ENCODE results near the gene CCDC86. TPM values are rescaled to one million over a fixed set of nuclear protein-coding genes. Genes with fewer than 3 reads are reported as not detected.
A peak's percentile ranks its signal among the peaks of the same experiment; 100 is the strongest.

The CCDC86 gene
- total and polyA plus RNA-seq, 10 of the 15 experiments (the other 5 are each of a cell fraction or from before 2014, with no cell fraction given), result 2.0 to 87.2 (median 38.7) TPM

GRCh38 chr11:60821827-60822599 is 19.9 kb upstream of the CCDC86 start (continued):
- TF ChIP-seq SIN3A (IDR thresholded peaks at IDR 0.05; ENCODE audit: low read depth, low read length) (no peak), MEF2B (IDR thresholded peaks at IDR 0.05; ENCODE audit: partially characterized antibody, poor library complexity, severe bottlenecking) (peak; percentile 98), NFIC (IDR thresholded peaks at IDR 0.05; ENCODE audit: low read depth, low read length) (no peak), MEF2A (IDR thresholded peaks at IDR 0.05; ENCODE audit: insufficient read depth, low read depth, low read length) (no peak), CBX5 (IDR thresholded peaks at IDR 0.05; ENCODE audit: low read depth) (no peak), SUPT20H (IDR thresholded peaks at IDR 0.05; ENCODE audit: borderline replicate concordance, control insufficient read depth, low read depth, low read length) (no peak), NFXL1 (IDR thresholded peaks at IDR 0.05; ENCODE audit: borderline replicate concordance) (no peak), HDAC2 (IDR thresholded peaks at IDR 0.05) (no peak), ZBTB40 (IDR thresholded peaks at IDR 0.05; ENCODE audit: borderline replicate concordance) (no peak), NKRF (conservative IDR thresholded peaks at IDR 0.05) (no peak), ZNF687 (IDR thresholded peaks at IDR 0.05) (no peak), ATF2 (IDR thresholded peaks at IDR 0.05; ENCODE audit: low read length) (no peak), CBFB (IDR thresholded peaks at IDR 0.05; ENCODE audit: low read depth) (no peak), ZNF384 (IDR thresholded peaks at IDR 0.05; ENCODE audit: borderline replicate concordance, low read depth, low read length) (no peak)

Measured in GM12878 (cell line).